Measurements from ENCODE around the gene MGMT. TPM values are rescaled to one million over a fixed set of nuclear protein-coding genes. Genes with fewer than 3 reads are reported as not detected.
"Not testable (repeated sequence)": the region's sequence is repeated elsewhere in the genome, so short reads cannot be mapped to it uniquely, and the experiment has no call there.

Gene MGMT
- total RNA-seq, 1 donor from 2014 or later: 13.9 TPM

DNA sequence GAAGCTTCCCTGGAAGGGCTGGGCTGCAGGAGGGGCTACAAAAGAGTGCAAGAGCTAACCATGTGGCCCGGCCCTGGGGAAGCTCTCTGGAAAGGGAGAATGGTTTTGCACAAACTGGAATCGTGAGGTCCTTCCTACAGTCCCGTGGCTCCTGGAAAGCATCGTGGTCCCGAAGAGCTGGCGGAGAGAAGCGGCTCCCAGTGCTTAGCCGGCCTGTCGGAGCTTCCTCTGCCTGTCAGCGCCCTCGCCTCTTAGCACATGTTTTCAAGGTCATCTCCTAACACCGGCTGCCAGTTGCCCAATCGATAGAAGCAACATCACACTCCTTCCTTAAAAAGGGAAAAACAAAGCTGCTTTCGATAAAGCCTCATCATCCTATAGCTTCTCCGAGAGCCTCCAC lies 42.1 kb upstream of the MGMT start:
- H3K27ac Mint-ChIP-seq (ENCODE audit: unreplicated experiment): no peak overlapping the region

GRCh38 chr10:129426606-129427005 lies 40.4 kb upstream of the MGMT start:
- Mint-ChIP-seq H3K4me3 (ENCODE audit: unreplicated experiment) (no peak overlapping the region), H3K27ac (ENCODE audit: unreplicated experiment) (no peak overlapping the region), H3K4me1 (ENCODE audit: low read depth) (no peaks in the 10 kb centered on the region), H3K9me3 (ENCODE audit: low read depth) (no peaks in the 10 kb centered on the region), H3K36me3 (ENCODE audit: low read depth) (no peaks in the 10 kb centered on the region), H3K27me3 (ENCODE audit: low read depth) (peaks cover 2% of the 10 kb centered on the region)
- TF ChIP-seq CTCF (IDR thresholded peaks at IDR 0.05): no peak
- DNase-seq (ENCODE audit: low spot score): no peak

More for the DNA sequence above, 42.1 kb upstream of the MGMT start:
- no peak for DNase-seq (ENCODE audit: low spot score)
- no peaks in the 10 kb centered on the region for H3K9me3 Mint-ChIP-seq (ENCODE audit: low read depth)
- H3K4me1 Mint-ChIP-seq (ENCODE audit: low read depth): no peaks in the 10 kb centered on the region
- H3K27me3 Mint-ChIP-seq (ENCODE audit: low read depth): peaks cover 2% of the 10 kb centered on the region
- no peak overlapping the region for H3K4me3 Mint-ChIP-seq (ENCODE audit: unreplicated experiment)
- no peak for TF ChIP-seq CTCF (IDR thresholded peaks at IDR 0.05)
- no peaks in the 10 kb centered on the region for H3K36me3 Mint-ChIP-seq (ENCODE audit: low read depth)

- H3K4me3 Mint-ChIP-seq (ENCODE audit: unreplicated experiment): no peak overlapping the region
- no peak for TF ChIP-seq CTCF (IDR thresholded peaks at IDR 0.05)
- no peaks in the 10 kb centered on the region for H3K9me3 Mint-ChIP-seq (ENCODE audit: low read depth)
- no peak for DNase-seq (ENCODE audit: low spot score)
- H3K27me3 Mint-ChIP-seq (ENCODE audit: low read depth): peaks cover 2% of the 10 kb centered on the region
- no peaks in the 10 kb centered on the region for H3K36me3 Mint-ChIP-seq (ENCODE audit: low read depth)
- no peaks in the 10 kb centered on the region for H3K4me1 Mint-ChIP-seq (ENCODE audit: low read depth)
- no peak overlapping the region for H3K27ac Mint-ChIP-seq (ENCODE audit: unreplicated experiment)
These were observed 33.8 kb upstream of the MGMT start for GRCh38 chr10:129433266-129433665.

GRCh38 chr10:129435724-129436123 lies 31.3 kb upstream of the MGMT start:
- not testable (repeated sequence) for H3K9me3 Mint-ChIP-seq (ENCODE audit: low read depth); DNase-seq (ENCODE audit: low spot score); H3K27ac Mint-ChIP-seq (ENCODE audit: unreplicated experiment); H3K36me3 Mint-ChIP-seq (ENCODE audit: low read depth); H3K27me3 Mint-ChIP-seq (ENCODE audit: low read depth); H3K4me3 Mint-ChIP-seq (ENCODE audit: unreplicated experiment); H3K4me1 Mint-ChIP-seq (ENCODE audit: low read depth)

DNA sequence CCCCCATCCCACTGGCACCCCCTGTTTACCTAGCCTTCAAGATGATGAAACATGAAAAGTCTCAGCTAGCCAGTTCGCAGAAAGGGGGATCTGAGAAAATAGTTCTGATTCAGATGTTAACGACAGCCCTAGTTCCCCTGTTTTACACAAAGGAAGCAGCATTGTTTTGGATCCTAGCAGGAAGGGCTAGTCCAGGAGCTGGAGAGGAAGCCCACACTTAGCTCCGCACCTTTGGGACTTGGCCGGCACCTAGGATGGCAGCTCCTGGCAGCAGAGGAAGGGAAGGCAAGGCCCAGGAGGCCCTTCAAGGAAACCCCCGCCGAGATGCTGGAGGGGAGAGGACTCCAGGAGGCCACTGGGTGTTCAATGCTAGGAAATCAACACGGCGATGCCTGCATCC lies 29.0 kb upstream of the MGMT start:
- Mint-ChIP-seq H3K27me3 (ENCODE audit: low read depth) (peaks cover 3% of the 10 kb centered on the region), H3K4me1 (ENCODE audit: low read depth) (no peaks in the 10 kb centered on the region), H3K36me3 (ENCODE audit: low read depth) (no peaks in the 10 kb centered on the region), H3K27ac (ENCODE audit: unreplicated experiment) (no peak overlapping the region), H3K4me3 (ENCODE audit: unreplicated experiment) (no peak overlapping the region), H3K9me3 (ENCODE audit: low read depth) (no peaks in the 10 kb centered on the region)
- no peak for TF ChIP-seq CTCF (IDR thresholded peaks at IDR 0.05)
- DNase-seq (ENCODE audit: low spot score): no peak

DNA sequence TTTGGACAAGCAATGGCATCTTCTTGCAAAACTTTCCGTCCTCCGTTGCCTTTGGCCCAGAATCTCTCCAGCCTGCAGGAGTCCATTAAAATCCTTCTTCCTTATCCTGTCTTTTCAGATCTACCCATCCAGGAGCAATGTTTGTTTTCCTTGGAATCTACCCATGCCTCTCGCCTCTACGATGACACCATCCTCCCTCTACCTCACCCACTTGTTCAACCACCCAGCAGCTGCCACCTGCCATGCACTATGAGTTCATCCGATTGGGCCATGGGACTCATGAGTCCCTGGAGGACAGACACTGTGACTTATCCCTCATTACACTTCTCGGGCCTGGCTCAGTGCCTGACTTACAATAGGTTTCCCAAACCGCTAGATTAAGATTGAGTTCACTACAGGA lies 26.8 kb upstream of the MGMT start:
- Mint-ChIP-seq H3K9me3 (ENCODE audit: low read depth) (no peaks in the 10 kb centered on the region), H3K27me3 (ENCODE audit: low read depth) (peaks cover 6% of the 10 kb centered on the region)
- no peak for TF ChIP-seq CTCF (IDR thresholded peaks at IDR 0.05)

More for the DNA sequence above, 26.8 kb upstream of the MGMT start:
- DNase-seq (ENCODE audit: low spot score): no peak
- H3K4me1 Mint-ChIP-seq (ENCODE audit: low read depth): no peaks in the 10 kb centered on the region
- no peak overlapping the region for H3K27ac Mint-ChIP-seq (ENCODE audit: unreplicated experiment)
- H3K4me3 Mint-ChIP-seq (ENCODE audit: unreplicated experiment): no peak overlapping the region
- H3K36me3 Mint-ChIP-seq (ENCODE audit: low read depth): no peaks in the 10 kb centered on the region

All from chondrocyte (in vitro differentiated cells).